WTC11 (cell line): ENCODE results near the gene CTDSP2.

Experiments used
- ATF3 ChIP-seq: sonication (generic); formaldehyde crosslinking; conservative IDR thresholded peaks from 2 replicates; pipeline ENCODE4 v1.8.1; 2022; ENCODE audit warnings: mild to moderate bottlenecking, missing genetic modification reagents
- CTCF ChIP-seq: fragments of 200-600 bp; IDR thresholded peaks from 2 replicates; pipeline ENCODE4 v1.8.0; 2022; ENCODE audit warnings: antibody characterized with exemption
- TEAD4 ChIP-seq: sonication (generic); formaldehyde crosslinking; IDR thresholded peaks from 2 replicates; pipeline ENCODE4 v1.8.0; 2022; ENCODE audit warnings: mild to moderate bottlenecking, missing genetic modification reagents
- TP53 ChIP-seq: sonication (generic); formaldehyde crosslinking; IDR thresholded peaks from 2 replicates; pipeline ENCODE4 v1.8.1; 2023; ENCODE audit warnings: mild to moderate bottlenecking, missing genetic modification reagents
- USF1 ChIP-seq: sonication (generic); formaldehyde crosslinking; IDR thresholded peaks from 2 replicates; pipeline ENCODE4 v1.8.0; 2022; ENCODE audit warnings: mild to moderate bottlenecking, missing genetic modification reagents
- ZNF263 ChIP-seq: sonication (generic); formaldehyde crosslinking; IDR thresholded peaks from 2 replicates; pipeline ENCODE4 v1.8.1; 2022; ENCODE audit warnings: low read depth, mild to moderate bottlenecking, moderate library complexity, missing genetic modification reagents

- TF ChIP-seq USF1 (CRISPR knock-in tag) (no peak), TEAD4 (CRISPR knock-in tag) (no peak), CTCF (no peak), TP53 (CRISPR knock-in tag) (no peak), ZNF263 (no peak), ATF3 (CRISPR knock-in tag) (no peak)
Observed at GRCh38 chr12:57826966-57827365, 19.6 kb downstream of the CTDSP2 start.
